Common myeloid progenitor, CD34-positive (primary cell): Measurements from ENCODE around the gene HSP90AA1.

ENCODE experiments used
- CTCF ChIA-PET: fragments of 350-600 bp; sonication (Branson Sonifier 250); formaldehyde crosslinking; loops from one replicate; lab custom pipeline; 2021; ENCODE audit warnings: antibody characterized with exemption; lab: Charles Lee
- POLR2A ChIA-PET: fragments of 350-600 bp; sonication (Branson Sonifier 250); formaldehyde crosslinking; loops from one replicate; lab custom pipeline; 2021; ENCODE audit warnings: antibody characterized with exemption; lab: Charles Lee
- DNase-seq, 3 donors: peaks; one replicate each; pipeline versions ENCODE4 v3.0.0 to v3.0.0-alpha.2; 2013
- H3K27ac ChIP-seq, 2 experiments: 1 replicate in 1 of 2; 2 replicates in 1 of 2; pipeline ENCODE4 v1.7.0; 2013; ENCODE audit warnings: inconsistent platforms in 2 of 2, low read length in 2 of 2, mild to moderate bottlenecking in 2 of 2, low read depth in 1 of 2, moderate library complexity in 1 of 2; ENCODE audit not compliant: severe bottlenecking in 2 of 2, insufficient read depth in 1 of 2, poor library complexity in 1 of 2
- H3K27me3 ChIP-seq, 5 experiments: replicated peaks in 2 of 5; 1 replicate in 3 of 5; 2 replicates in 2 of 5; pipeline versions ENCODE4 v1.6.1 to v1.7.0; 2013; ENCODE audit warnings: low read length in 4 of 5, mild to moderate bottlenecking in 2 of 5, moderate library complexity in 2 of 5, inconsistent platforms in 1 of 5; ENCODE audit not compliant: insufficient read depth in 5 of 5, control insufficient read depth in 4 of 5
- H3K36me3 ChIP-seq, 4 experiments: 1 replicate in 2 of 4; 2 replicates in 2 of 4; pipeline versions ENCODE4 v1.6.1 to v1.7.0; 2013; ENCODE audit warnings: low read length in 3 of 4, control low read depth in 1 of 4, mild to moderate bottlenecking in 1 of 4; ENCODE audit not compliant: control insufficient read depth in 4 of 4, insufficient read depth in 4 of 4
- H3K4me1 ChIP-seq, 4 experiments: 1 replicate in 3 of 4; 2 replicates in 1 of 4; pipeline versions ENCODE4 v1.6.1 to v1.7.1; 2013; ENCODE audit warnings: low read length in 3 of 4, mild to moderate bottlenecking in 3 of 4, control low read depth in 1 of 4, inconsistent platforms in 1 of 4, moderate library complexity in 1 of 4; ENCODE audit not compliant: control insufficient read depth in 4 of 4, insufficient read depth in 4 of 4; ENCODE audit errors: control extremely low read depth in 1 of 4
- H3K4me3 ChIP-seq, 7 experiments: 1 replicate in 4 of 7; 2 replicates in 3 of 7; pipeline versions ENCODE4 v1.5.1 to v1.7.0; 2013; ENCODE audit warnings: mild to moderate bottlenecking in 7 of 7, low read length in 6 of 7, moderate library complexity in 6 of 7, inconsistent platforms in 2 of 7, low read depth in 2 of 7, control low read depth in 1 of 7; ENCODE audit not compliant: insufficient read depth in 4 of 7, control insufficient read depth in 1 of 7; ENCODE audit errors: extremely low read depth in 1 of 7
- H3K9me3 ChIP-seq, 5 experiments: 1 replicate in 4 of 5; 2 replicates in 1 of 5; pipeline versions ENCODE4 v1.6.1 to v1.7.1; 2013; ENCODE audit warnings: low read length in 4 of 5, mild to moderate bottlenecking in 2 of 5, inconsistent platforms in 1 of 5, low read depth in 1 of 5, moderate library complexity in 1 of 5; ENCODE audit not compliant: control insufficient read depth in 4 of 5, insufficient read depth in 2 of 5; ENCODE audit errors: control extremely low read depth in 1 of 5
- WGBS: methylation state at CpG from one replicate; pipeline ENCODE4 v1.1.5; 2013; ENCODE audit not compliant: insufficient coverage; 5-methylcytosine and 5-hydroxymethylcytosine counted together

The HSP90AA1 gene

GRCh38 chr14:102058961-102059360, 27.9 kb downstream of the HSP90AA1 start:
- POLR2A ChIA-PET, result no interaction called here
- H3K4me1 ChIP-seq, result no peaks in the 10 kb centered on the region
- 73% methylated on average over 2 of the region's 5 CpGs for WGBS
- H3K27ac ChIP-seq, result no peak overlapping the region
- DNase-seq, result no peak
- CTCF ChIA-PET, result interaction anchor here (1.1 to 1.6 kb wide), 3 partner anchors 8 to 37 kb away, joined by 3 to 7 read pairs (median 4); no protein-coding TSS in a partner anchor
- no peak overlapping the region for H3K4me3 ChIP-seq
- no peaks in the 10 kb centered on the region for H3K27me3 ChIP-seq
- peaks cover 0 to 4% (median 2%) of the 10 kb centered on the region in 4 experiments for H3K36me3 ChIP-seq
- no peaks in the 10 kb centered on the region for H3K9me3 ChIP-seq

GRCh38 chr14:102058146-102058545, 28.7 kb downstream of the HSP90AA1 start:
- Histone ChIP-seq H3K36me3 (peaks cover 0 to 4% (median 2%) of the 10 kb centered on the region in 4 experiments), H3K4me3 (no peak overlapping the region), H3K9me3 (no peaks in the 10 kb centered on the region), H3K27ac (no peak overlapping the region), H3K4me1 (no peaks in the 10 kb centered on the region), H3K27me3 (no peaks in the 10 kb centered on the region)
- 97% methylated on average over 6 of the region's 7 CpGs for WGBS
- DNase-seq, result no peak
- POLR2A ChIA-PET, result no interaction called here
- CTCF ChIA-PET, result interaction anchor here (1.0 to 1.6 kb wide), 3 partner anchors 10 to 41 kb away, joined by 3 to 4 read pairs (median 3); no protein-coding TSS in a partner anchor

GRCh38 chr14:102057480-102058114, 29.2 kb downstream of the HSP90AA1 start:
- no peaks in the 10 kb centered on the region for H3K9me3 ChIP-seq
- H3K27ac ChIP-seq, result no peak overlapping the region
- CTCF ChIA-PET, result interaction anchor here (1.0 to 1.6 kb wide), 3 partner anchors 9 to 41 kb away, joined by 3 to 4 read pairs (median 3); no protein-coding TSS in a partner anchor
- no peaks in the 10 kb centered on the region for H3K27me3 ChIP-seq
- POLR2A ChIA-PET, result no interaction called here
- WGBS, result 64% methylated on average over 7 of the region's 10 CpGs
- no peak for DNase-seq
- peaks cover 0 to 7% (median 3%) of the 10 kb centered on the region in 4 experiments for H3K36me3 ChIP-seq
- no peaks in the 10 kb centered on the region for H3K4me1 ChIP-seq
- H3K4me3 ChIP-seq, result no peak overlapping the region

GRCh38 chr14:102056694-102057442, 30.0 kb downstream of the HSP90AA1 start:
- H3K36me3 ChIP-seq, result peaks cover 0 to 14% (median 6%) of the 10 kb centered on the region in 4 experiments
- ChIA-PET CTCF (interaction anchor here (1.0 to 1.6 kb wide), 3 partner anchors 33 to 49 kb away, joined by 3 read pairs; no protein-coding TSS in a partner anchor), POLR2A (no interaction called here)
- no peak for DNase-seq
- no peak overlapping the region for H3K27ac ChIP-seq
- no peaks in the 10 kb centered on the region for H3K9me3 ChIP-seq
- H3K4me1 ChIP-seq, result no peaks in the 10 kb centered on the region
- no peak overlapping the region for H3K4me3 ChIP-seq
- 94% methylated on average over 29 of the region's 31 CpGs for WGBS
- no peaks in the 10 kb centered on the region for H3K27me3 ChIP-seq

GRCh38 chr14:102055181-102055901, 31.5 kb downstream of the HSP90AA1 start:
- no peaks in the 10 kb centered on the region for H3K27me3 ChIP-seq
- H3K36me3 ChIP-seq, result peaks cover 2 to 26% (median 16%) of the 10 kb centered on the region in 4 experiments
- DNase-seq, result no peak
- H3K4me1 ChIP-seq, result no peaks in the 10 kb centered on the region
- no peaks in the 10 kb centered on the region for H3K9me3 ChIP-seq
- H3K4me3 ChIP-seq, result no peak overlapping the region
- ChIA-PET CTCF (interaction anchor here (1.0 to 1.6 kb wide), 4 partner anchors 34 to 348 kb away, joined by 3 read pairs; no protein-coding TSS in a partner anchor), POLR2A (no interaction called here)
- no peak overlapping the region for H3K27ac ChIP-seq
- WGBS, result 88% methylated on average over 20 of the region's 24 CpGs

- no peak overlapping the region for H3K27ac ChIP-seq
- peaks cover 12 to 54% (median 41%) of the 10 kb centered on the region in 4 experiments for H3K36me3 ChIP-seq
- WGBS, result 90% methylated on average over 8 of the region's 10 CpGs
- no peak for DNase-seq
- H3K4me3 ChIP-seq, result no peak overlapping the region
- ChIA-PET POLR2A (no interaction called here), CTCF (interaction anchor here (0.6 to 2.2 kb wide), 3 partner anchors 11 to 45 kb away, joined by 3 to 7 read pairs (median 3); no protein-coding TSS in a partner anchor)
- no peaks in the 10 kb centered on the region for H3K9me3 ChIP-seq
- H3K27me3 ChIP-seq, result no peaks in the 10 kb centered on the region
- H3K4me1 ChIP-seq, result no peaks in the 10 kb centered on the region
Measured at GRCh38 chr14:102052522-102052921, 34.3 kb downstream of the HSP90AA1 start.
